Activated T-helper 1 cell treated with anti-CD3 and anti-CD28 coated beads, Interleukin-2, amount 50 U/mL, for 16 hours (primary cell): ENCODE data around the gene KMT5C.

Experiments used
- DNase-seq, 2 donors: peaks; one replicate each; pipeline ENCODE4 v3.0.0-alpha.2; 2020; ENCODE audit warnings: low read depth in 1 of 2, low spot score in 1 of 2

The KMT5C gene

GRCh38 chr19:55366790-55367189 is 27.1 kb downstream of the KMT5C start:
- DNase-seq = no peak

GRCh38 chr19:55368106-55368505 is 28.4 kb downstream of the KMT5C start:
- no peak for DNase-seq

- no peak for DNase-seq
Observed at GRCh38 chr19:55368701-55369563, 29.3 kb downstream of the KMT5C start.

GRCh38 chr19:55369653-55370304 is 30.1 kb downstream of the KMT5C start:
- DNase-seq = no peak

GRCh38 chr19:55370305-55370988 is 30.8 kb downstream of the KMT5C start, which contains the start of gene IL11:
TSS of gene IL11 (minus strand) at chr19:55370463. CDS start at chr19:55370310, 153 bp downstream.
- no peak for DNase-seq

- DNase-seq = no peak
Observed at GRCh38 chr19:55372316-55373081, 32.8 kb downstream of the KMT5C start.

GRCh38 chr19:55373306-55373992 is 33.8 kb downstream of the KMT5C start:
- DNase-seq = no peak

GRCh38 chr19:55373993-55374757 is 34.5 kb downstream of the KMT5C start:
- DNase-seq = no peak

GRCh38 chr19:55376241-55376933 is 36.7 kb downstream of the KMT5C start, which contains the start of gene TMEM190:
TSS of gene TMEM190 (plus strand) at chr19:55376826. CDS start at chr19:55376854, 28 bp downstream.
- no peak for DNase-seq

GRCh38 chr19:55377356-55378131 is 37.9 kb downstream of the KMT5C start:
- no peak for DNase-seq

GRCh38 chr19:55379174-55379573 is 39.5 kb downstream of the KMT5C start:
- no peak for DNase-seq

- no peak for DNase-seq
Observed at GRCh38 chr19:55382013-55382412, 42.3 kb downstream of the KMT5C start.

GRCh38 chr19:55382522-55383054 is 42.9 kb downstream of the KMT5C start:
- no peak for DNase-seq

GRCh38 chr19:55383279-55384130 is 43.8 kb downstream of the KMT5C start:
- no peak for DNase-seq

- peak in 1 of 2 donors; percentile 20 for DNase-seq
Observed at GRCh38 chr19:55384131-55384919, 44.6 kb downstream of the KMT5C start, which contains the start of gene TMEM238. TSS of gene TMEM238 (minus strand) at chr19:55384292. CDS start at chr19:55384259, 33 bp downstream.
